ENCODE measurements around the gene ZC3H12A.

ZC3H12A gene

DNA sequence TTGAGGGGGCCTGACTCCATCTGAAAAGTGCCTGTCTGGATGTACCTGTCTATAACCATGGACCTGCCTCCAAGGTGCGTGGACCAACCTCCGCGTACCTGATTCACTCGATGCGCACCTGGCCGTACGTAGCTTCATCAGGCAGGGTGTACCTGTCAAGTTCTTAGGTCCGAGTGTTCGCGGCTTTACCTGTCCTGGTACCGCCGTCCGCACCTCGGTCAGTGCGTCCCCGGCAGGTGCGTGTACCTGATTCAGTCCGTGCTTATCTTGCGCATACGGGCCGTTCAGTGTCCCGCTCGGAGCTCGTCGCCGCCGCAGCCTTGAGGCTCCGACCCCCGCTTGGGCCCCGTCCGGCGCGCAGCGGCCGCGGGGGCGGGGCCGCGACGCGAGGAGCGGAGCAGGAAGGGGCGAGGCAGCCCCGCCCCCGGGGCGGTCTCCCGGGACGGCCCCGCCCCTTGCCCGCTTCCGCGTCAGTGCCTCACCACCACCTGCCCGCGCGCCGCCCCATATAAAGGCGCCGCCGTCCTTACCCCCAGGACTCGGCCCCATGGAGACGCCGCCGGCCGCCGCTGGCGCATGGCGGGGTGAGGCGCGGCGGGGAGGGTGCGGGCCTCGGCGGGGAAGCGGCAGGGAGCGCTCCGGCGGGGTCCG, at the start of gene ZC3H12A:
Gene ZC3H12A, plus strand, starts transcription at position 535 of the 651 bp plus-strand sequence. CDS start 917 bp downstream, outside the sequence.
- DNase-seq (ENCODE audit: low read depth), result peak; percentile 69

DNA sequence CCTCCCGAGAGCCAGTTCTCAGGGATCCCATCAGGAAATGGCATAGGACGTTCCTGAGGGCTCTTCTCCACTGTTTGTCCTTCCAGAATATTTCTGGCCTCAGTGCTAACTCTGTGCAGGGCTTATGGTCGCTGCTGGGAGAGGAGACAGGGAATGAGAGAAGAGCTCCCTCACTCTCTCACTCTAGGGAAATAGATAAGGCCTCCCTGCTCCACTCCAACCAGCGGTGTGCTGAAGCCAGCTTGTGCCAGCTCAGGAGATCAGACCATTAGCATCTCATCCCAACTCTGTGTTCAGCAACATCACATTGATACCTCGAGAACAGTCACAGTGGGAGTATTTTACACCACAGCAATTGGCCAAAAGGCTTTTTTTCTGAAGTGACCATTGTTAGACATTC, 49.2 kb upstream of the ZC3H12A start:
- DNase-seq (ENCODE audit: low read depth), result no peak

DNA sequence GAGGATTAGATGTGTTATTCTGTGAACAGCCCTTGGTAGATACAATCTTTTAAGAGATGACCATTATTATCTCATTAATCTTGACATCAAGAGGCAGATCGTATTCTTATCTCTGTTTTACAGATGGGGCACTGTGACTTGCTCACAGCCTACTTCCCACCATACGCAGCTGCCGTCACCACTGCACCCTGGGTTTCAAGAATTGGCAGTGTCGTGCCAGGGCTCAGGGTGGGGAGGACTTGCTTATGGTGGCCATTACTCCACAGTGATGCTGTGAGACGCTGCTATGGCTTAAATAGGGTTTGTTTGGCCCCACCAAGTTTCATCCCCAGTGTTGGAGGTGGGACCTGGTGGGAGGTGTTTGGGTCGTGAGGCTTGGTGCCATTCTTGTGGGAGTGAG, 45.4 kb upstream of the ZC3H12A start:
- DNase-seq (ENCODE audit: low read depth), result no peak

DNA sequence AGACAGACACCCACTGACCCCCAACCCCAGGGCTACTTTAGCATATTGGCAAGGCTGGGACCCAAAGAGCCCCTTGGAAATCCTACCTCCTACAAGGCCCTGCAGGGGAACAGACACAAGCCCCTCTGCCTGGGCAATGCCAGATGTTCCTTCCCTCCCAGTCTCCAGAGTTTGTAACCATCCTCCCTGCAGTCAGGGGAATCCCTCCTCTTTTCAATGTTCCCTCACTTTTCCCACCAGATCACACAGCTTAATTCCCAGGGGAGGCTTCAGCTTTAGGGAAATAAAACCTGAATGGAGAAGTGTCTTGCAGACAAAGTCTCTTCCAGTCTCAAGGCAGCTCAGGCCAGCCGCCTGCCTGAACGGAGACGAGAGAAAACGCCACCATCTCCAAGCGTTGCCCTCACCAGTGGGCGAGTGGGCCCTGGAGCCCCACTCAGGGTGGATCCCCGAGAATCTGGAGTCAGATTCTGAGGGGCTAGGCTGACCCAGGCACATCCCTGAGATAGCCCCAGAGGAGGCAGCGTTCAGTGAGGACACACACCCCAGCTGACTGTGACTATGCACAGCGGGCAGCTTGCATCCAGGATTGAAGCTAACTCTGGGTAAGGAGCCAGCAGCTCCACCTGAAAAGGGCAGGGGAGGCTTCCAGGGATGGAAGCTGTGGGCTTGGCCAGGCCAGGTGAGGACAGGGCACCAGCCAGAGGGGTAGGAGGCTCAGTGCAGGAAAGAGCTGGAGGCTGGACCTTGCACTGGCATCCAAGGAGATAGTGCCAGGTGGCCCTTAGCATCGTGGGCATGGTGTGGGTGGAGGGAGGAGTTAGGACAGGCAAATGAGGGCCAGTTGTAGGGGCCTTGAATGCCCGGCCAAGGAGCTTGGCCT, 44.0 kb upstream of the ZC3H12A start:
- DNase-seq (ENCODE audit: low read depth), result no peak

DNA sequence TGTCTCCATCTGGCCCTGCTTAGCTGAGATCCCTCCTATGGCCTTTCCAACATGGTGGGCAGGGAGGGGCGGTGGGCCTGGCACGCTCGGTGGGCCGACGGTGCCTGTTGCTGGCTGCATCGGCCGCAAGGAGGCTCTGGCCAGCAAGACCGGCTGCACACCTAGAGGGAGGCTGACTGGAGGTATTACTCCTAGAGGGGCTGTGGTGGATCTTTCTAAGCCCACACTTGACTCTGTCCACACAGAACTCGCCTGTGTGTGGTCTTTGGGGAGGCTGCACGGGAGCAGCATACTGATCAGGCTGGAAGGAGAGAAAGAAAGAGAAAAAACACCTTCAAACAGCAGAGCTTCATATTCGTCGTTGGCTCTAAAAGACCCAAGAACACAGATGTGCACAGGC, 41.7 kb upstream of the ZC3H12A start:
- no peak for DNase-seq (ENCODE audit: low read depth)

DNA sequence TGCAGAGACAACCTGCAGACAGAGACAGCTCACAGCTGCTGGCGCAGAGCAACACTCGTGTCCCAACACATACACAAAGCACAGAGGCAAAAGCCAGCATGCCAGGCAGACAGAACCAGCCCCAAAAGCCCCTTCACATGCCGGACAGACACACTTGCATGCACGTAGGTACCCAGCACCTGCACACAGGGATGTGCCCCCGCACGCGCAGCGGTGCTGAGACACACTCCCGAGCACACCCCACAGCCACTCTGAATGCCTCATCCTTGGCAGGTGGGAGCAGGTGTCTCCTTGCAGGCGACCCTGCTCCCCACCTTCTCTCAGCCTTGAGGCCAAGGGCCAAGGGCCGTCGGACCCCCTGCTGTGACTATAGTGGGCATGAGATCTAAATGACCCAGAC, 41.2 kb upstream of the ZC3H12A start:
- no peak for DNase-seq (ENCODE audit: low read depth)

DNA sequence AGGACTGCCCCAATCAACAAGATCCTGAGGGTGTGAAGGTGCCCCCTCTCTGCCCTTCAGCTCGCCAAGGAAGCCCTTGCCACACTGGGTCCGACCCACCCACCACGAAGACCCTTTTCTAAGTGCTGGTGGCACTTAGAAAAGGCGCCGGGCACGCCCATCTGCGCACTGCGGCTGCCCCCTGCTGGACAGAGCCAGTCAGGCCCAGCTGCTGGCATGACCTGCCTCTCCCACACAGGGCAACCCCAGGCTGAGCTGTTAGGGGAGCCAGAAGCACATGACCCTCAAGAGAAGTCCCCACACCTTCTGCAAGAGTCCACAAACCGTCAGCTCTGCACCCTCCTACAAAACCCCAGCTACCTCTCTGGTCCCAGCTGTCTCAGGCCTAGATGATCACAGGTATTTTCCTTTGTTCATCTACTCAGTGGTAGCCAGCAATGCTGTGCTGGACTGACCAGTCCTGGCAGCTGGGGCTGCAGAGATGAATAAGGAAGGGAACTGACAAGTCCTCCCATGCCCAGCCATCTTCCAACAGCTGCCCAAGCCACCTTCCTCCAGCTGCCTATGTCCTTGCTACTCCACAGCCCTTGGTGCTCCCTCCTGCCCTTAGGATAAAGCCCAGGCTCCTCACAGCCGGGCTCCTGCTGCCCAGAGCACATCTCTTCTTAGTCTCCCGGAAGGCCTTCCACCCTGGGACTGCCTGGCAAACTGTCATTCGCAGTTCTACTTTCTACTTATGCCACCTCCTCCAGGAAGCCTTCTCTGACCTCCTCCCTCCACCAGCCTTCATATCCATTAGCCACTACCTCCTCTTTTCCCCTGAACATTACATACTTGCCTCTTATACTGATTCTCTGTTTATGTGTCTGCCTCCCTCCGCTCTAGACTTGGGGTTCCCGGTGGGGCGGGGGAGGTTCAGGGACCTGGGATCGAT, 39.8 kb upstream of the ZC3H12A start:
- peak; percentile 18 for DNase-seq (ENCODE audit: low read depth)

DNA sequence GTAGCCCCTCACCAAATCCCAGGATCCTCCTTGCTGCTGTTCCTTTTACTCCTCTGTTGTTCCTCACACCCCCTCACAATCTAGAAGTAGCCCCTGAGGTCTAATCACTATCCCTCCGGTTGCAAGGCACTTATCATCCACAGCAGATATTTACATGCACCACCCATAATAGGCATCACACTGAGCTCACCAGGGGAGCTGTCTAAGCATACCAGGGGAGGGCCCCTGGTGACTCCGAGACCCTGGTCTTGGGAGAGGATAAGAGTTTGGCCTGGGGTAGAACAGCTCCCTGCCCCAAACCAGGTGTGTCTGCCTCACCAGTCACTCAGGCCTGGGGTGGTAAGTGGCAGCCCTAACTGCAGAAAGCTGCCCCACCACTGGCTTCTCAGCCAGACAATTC, 37.3 kb upstream of the ZC3H12A start:
- no peak for DNase-seq (ENCODE audit: low read depth)

DNA sequence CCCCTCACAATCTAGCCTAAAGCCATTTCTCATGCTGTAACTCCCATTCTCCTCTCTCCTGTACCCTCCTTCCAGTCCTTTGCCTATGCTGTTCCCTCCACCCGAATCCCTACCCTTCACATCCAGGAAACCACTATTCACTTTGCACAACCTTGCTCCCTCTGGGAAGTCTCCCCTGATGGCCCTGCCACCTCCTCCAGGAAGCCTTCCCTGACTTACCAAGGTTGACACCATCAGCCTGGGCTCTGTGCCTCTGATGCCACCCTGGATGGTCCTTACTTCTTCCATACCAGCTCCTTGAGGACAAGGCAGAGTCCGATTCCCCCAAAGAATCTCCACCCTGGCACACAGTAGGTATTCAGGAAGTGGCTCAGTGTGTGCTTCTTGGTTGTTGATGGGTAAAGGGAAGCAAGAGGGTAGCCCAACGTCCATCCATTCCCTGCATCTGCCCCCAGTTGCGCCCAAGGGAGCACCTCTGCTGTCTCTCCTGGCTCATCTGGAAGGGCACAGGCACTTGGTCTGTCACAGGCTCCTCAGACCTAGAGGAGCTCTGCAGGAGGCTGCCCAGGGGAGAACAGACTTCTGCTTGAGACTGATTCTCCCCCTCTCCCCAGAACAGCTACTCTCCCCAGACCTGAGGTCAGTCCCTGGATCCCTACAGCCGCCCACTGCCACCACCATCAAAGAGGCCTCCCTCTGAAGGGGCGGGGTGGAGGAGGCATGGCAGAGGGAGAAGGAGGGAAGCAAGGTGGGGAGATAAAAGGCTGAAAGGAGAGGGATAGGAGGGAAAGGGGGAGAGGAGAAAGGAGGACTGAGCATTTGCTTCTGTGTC, 36.1 kb upstream of the ZC3H12A start:
- no peak for DNase-seq (ENCODE audit: low read depth)

DNA sequence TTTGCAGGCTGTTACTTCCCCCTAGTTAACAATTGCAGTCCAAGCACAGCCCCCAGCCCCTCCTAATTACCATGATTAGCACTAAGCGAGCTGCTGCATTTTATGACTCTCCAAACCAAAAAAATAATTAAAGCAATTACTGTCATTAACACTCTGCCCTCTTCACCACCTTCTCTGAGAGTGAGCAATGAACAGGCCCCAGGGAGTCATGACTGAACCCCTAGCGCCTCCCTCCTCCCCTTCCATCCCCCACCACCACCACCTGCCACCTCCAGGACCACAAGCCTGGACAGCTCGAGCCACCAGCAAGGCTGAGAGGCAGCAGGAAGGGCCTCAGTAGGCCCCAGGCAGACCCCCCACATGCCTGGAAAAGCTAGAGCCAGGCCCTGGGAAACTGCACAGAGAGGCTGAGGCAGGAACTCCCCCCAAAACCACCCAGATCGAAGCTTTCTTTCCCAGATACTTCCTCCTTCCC, 35.5 kb upstream of the ZC3H12A start:
- DNase-seq (ENCODE audit: low read depth), result no peak

DNA sequence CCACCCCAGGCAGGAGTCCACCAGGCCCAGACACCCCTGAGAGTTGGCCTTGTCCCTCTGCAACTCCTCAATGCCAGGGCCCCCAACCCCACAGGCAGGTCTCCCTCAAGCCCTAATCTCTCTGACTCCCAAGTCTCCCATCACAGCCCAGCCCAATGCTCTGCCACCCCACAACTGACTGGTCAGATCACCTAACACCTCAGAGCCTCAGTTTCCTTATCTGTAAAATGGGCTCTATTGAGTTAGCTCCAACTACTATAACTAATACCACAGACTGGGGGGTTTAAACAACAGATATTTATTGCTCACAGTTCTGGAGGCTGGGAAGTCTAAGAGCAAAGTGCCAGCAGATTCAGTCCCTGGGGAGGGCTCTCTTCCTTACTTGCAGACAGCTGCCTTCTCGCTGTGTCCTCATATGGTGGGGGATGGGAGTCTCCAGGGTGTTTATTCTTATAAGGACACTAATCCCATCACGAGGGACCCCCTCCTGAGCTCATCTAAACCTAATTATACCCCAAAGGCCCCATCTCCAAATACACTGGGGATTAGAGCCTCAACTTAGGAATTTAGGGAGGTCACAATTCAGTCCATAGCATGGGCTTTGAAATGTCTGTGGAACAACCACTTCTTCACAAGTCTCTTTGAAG, 34.9 kb upstream of the ZC3H12A start:
- DNase-seq (ENCODE audit: low read depth), result no peak

DNA sequence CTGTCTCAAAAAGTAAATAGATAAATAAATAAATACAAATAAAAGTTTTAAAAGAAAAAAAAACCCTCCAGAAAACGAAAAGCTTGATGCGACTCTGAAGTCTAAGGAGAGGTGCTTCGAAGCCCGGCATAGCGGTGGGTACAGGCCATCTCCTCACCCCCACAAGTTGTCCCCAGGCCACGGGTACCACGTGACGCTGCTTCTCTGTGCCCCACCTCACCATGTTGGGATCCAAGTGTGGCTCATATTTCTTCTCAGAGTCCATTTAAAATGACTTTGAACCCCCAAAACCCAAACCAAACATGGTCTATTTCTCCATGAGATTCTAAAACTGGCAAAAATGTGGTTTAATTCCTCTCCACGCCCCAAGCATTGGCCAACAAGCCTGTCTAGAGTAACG, 32.9 kb upstream of the ZC3H12A start:
- DNase-seq (ENCODE audit: low read depth), result no peak

DNA sequence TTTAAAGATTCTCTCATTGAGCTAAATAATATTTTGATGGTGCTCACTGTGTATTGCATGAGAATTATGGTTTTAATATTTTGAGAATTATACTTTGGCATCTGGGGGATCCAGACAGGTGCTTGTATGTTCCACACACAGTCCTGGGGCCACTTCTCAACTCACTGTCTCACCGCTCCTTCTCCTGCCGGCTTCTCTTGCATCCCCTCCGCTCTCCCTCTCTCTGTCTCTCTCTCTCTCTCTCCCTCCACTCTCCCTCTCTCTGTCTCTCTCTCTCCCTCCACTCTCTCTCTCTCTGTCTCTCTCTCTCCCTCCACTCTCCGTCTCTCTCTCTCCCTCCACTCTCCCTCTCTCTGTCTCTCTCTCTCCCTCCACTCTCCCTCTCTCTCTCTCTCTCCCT, 32.2 kb upstream of the ZC3H12A start:
- no peak for DNase-seq (ENCODE audit: low read depth)

DNA sequence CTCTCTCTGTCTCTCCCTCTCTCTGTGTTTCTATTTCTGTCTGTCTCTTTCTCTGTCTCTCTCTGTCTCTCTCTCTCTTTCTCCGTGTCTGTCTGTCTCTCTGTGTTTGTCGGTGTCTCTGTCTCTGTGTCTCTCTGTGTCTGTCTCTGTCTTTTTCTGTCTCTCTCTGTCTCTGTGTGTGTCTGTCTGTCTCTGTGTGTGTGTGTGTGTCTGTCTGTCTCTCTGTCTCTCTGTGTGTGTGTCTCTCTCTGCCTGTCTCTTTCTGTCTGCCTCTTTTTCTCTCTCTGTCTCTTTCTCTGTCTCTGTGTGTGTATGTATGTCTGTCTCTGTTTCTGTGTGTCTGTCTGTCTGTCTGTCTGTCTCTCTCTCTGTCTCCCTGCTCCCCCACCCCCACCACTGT, 31.7 kb upstream of the ZC3H12A start:
- DNase-seq (ENCODE audit: low read depth), result no peak

DNA sequence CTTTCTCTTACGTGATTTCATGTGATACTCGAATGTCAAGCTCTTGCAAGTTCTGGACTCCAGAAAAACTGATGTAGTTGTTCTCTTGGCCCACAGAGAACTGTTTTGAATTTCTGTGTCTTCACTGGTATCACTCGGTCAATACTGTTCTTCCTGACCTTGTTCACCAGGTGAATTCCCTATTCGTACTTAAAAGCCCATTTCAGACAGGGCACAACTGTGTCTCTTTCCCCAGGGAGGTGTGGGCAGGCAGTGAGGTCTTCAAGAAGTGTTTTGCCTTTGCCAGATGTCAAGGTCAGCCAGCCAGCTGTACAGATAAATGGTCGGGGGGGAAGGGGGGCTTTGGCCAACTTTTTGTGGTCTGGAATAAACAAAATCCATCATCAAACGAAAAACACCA, 27.5 kb upstream of the ZC3H12A start:
- DNase-seq (ENCODE audit: low read depth), result no peak

DNA sequence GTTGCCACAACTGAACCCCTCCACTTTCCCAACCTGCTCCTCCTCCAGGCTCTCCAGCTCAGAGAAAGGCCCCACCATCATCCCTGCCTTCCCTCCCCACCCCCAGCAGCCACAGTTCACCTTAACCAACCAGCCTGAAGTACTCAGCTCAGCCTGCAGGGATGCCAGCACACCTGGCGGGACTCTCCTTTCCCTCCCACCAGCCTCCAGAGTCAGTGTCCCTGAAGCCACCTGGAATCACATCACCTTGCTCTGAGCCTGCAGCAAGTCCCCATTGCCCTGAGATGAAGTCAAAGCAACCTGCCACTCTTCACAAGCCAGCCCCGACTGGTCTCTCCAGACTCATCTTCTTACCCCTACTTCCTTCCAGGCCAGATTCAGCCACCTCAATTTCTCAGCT, 26.2 kb upstream of the ZC3H12A start:
- DNase-seq (ENCODE audit: low read depth), result no peak

DNA sequence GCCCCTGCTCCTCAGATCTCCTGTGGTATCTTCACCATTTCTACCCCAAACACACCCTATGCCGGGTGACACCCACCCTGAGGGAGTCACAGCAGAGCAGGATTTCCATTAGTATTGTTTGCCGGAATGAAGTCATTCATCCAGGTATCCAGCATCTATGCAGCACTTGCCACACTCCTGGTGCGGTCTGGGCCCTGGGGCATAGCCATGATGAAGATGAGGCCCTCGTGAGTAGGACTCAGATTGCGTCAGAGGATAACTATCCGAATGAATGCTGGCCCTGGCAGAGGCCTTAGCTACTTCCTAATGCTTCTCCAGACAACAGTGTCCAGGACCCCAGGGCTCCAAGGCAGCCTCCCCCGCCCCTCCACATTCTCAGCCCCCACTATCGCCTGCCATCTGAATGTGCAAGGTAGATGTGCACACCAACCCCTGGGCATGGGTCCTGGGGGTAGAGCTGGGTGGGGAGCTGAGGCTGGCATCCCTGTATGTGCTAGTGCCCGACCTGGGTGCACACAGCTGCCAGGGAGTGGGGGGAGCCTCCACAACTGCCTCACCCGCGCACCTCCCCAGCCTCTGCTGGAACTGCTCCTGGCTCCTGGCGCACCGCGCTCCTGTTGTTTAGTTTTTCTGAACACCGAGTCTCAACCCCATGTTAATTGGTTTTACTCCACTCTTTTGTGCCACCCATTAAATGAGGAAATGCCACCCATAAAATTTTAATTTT, 25.5 kb upstream of the ZC3H12A start:
- DNase-seq (ENCODE audit: low read depth), result no peak

DNA sequence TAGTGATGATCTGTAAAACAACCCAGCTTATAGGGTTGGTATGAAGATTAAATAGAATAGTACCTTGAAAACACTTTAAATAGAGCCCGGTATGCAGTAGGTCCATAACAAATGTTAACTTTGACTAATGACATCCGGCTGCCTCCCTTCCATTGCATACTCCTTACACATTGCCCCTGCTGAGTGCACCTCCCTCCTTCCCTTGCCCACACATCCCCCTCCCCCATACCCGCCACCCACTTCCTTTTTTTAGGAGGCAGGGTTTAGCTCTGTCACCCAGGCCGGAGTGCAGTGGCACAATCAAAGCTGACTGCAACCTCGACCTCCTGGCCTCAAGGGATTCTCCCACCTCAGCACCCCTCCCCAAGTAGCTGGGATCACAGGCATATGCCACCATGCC, 24.4 kb upstream of the ZC3H12A start:
- no peak for DNase-seq (ENCODE audit: low read depth)

DNA sequence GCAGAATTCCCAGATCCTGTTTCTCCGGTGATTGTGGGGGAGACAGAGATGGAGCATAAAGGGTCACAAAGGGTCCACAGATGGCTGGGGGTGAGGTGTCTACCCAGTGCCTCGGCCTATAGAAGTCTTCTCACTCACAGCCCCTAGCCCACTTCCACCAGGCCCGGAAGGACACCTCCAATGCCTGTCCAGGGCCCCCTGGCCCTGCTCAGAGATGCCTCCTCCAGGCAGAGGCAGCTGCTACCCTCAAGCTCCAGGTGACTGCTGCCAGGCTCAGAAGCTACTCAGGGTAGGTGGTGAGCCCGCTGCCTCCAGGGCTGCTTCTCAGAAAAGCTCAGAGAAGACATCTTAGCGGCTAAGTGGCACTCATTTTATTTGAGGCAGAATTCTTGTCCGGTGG, 22.0 kb upstream of the ZC3H12A start:
- DNase-seq (ENCODE audit: low read depth), result no peak

DNA sequence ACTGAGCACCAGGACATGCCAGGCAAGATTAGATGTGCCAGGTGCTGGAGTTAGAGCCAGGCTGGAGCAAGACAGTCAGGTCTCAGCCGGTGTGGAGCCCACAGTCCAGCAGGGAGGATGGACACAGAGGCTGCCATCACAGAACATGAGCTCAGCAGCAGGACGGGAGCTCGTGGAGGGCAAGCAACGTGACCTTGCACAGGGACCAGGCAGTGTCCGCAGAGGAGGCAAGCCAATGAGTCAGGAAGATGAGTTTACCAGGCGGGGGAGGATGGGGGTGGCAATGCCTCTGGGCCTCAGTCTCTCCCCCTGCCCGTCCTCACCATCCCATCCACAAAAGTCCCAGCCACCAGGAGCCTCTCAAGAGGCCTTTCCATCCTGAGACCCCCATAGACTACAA, 20.7 kb upstream of the ZC3H12A start:
- no peak for DNase-seq (ENCODE audit: low read depth)

All from stromal cell of bone marrow (primary cell).